AG09319 (cell line): ENCODE results near the gene BID.
A peak's percentile ranks its signal among the peaks of the same experiment; 100 is the strongest.

Experiments used
- DNase-seq: peaks from one replicate; pipeline ENCODE4 v3.0.0-alpha.2; 2010; ENCODE audit warnings: low read depth; ENCODE audit errors: extremely low read depth
- CTCF ChIP-seq: IDR thresholded peaks from 2 replicates; pipeline ENCODE4 v1.5.1; 2011; ENCODE audit warnings: low read depth, mild to moderate bottlenecking, inconsistent platforms, low read length, moderate library complexity

Gene BID

GRCh38 chr22:17783312-17783711 lies 9.0 kb upstream of the BID start:
- no peak for DNase-seq
- TF ChIP-seq CTCF: no peak

GRCh38 chr22:17782621-17783020 lies 8.4 kb upstream of the BID start:
- no peak for TF ChIP-seq CTCF
- DNase-seq: no peak

- DNase-seq: no peak
- no peak for TF ChIP-seq CTCF
Measured at GRCh38 chr22:17782158-17782557, 7.9 kb upstream of the BID start.

- DNase-seq: peak; percentile 62
- no peak for TF ChIP-seq CTCF
Measured at GRCh38 chr22:17781319-17782031, 7.2 kb upstream of the BID start.

- no peak for TF ChIP-seq CTCF
- DNase-seq: no peak
Measured at GRCh38 chr22:17780741-17781318, 6.6 kb upstream of the BID start.

- no peak for TF ChIP-seq CTCF
- DNase-seq: no peak
Measured at GRCh38 chr22:17780116-17780740, 6.0 kb upstream of the BID start.
